HG03460 (cell line): ENCODE measurements around the gene VWA2.

Source experiments
- ATAC-seq: cut with Tn5 transposase; IDR thresholded peaks from one replicate; pipeline ENCODE4 v1.9.1; 2021; ENCODE audit not compliant: unreplicated experiment

The VWA2 gene

DNA sequence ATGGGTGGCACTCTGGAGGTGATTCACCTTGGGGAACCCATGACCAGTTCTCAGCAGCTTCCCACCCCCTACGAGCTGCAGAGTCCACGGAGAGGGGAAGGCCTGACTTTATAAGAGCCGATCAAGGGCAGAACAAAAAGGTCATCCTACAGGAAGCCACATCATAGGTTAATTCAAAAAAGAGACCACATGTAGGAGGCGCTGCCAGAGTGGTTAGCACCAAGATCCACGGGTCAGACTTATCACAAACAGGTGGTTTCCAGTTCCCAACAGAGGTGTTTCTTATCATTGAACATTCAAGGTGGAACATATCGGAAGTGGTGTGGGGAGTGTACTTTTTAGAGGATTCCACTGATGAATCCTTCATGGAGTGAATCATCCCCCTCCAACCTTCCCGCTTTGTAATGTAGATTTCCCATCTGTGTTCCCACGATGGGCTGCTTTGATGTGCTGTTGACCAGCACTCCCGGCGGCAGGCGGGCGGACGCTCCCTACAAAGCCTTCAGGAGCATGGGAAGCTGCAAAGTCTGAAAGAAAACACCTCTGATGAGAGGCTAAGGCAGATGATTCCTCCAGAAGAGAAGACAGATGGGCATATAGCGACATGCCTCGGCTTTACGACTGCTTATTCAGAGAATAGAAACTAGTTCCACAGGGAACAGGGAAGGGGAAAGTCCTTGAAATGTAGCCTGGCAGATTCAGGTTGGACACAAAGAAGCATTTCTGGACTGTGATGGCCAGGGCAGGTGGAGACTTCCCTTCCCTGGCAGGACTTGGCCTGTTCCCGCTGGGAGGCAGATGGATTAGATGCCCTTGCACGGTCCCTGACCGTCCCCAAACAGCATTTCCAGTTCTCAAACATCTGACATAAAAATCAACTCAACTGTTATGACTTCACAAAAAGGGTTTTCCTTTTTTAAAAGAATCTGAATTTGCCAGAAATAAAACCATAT, 98.7 kb downstream of the VWA2 start:
- ATAC-seq: no peak

- ATAC-seq: no peak
These were observed 101.8 kb downstream of the VWA2 start for GRCh38 chr10:114340816-114341215.
